ENCODE measurements around the gene NTHL1. TPM values are rescaled to one million over a fixed set of nuclear protein-coding genes. Genes with fewer than 3 reads are reported as not detected.

The NTHL1 gene
- total RNA-seq, 4 donors from 2014 or later, result 22.8 to 56.7 (median 28.1) TPM

- H3K27ac ChIP-seq, result peak within 1 kb of the TSS in 3 of 4 donors; percentile 59 to 100 (median 94)
- no peak for DNase-seq (ENCODE audit: low spot score in 2 of 2)
- 27 to 44% methylated on average over 7 to 8 of the region's 59 CpGs for WGBS, 2 donors
- TF ChIP-seq, protein P1, sequence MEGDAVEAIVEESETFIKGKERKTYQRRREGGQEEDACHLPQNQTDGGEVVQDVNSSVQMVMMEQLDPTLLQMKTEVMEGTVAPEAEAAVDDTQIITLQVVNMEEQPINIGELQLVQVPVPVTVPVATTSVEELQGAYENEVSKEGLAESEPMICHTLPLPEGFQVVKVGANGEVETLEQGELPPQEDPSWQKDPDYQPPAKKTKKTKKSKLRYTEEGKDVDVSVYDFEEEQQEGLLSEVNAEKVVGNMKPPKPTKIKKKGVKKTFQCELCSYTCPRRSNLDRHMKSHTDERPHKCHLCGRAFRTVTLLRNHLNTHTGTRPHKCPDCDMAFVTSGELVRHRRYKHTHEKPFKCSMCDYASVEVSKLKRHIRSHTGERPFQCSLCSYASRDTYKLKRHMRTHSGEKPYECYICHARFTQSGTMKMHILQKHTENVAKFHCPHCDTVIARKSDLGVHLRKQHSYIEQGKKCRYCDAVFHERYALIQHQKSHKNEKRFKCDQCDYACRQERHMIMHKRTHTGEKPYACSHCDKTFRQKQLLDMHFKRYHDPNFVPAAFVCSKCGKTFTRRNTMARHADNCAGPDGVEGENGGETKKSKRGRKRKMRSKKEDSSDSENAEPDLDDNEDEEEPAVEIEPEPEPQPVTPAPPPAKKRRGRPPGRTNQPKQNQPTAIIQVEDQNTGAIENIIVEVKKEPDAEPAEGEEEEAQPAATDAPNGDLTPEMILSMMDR (IDR thresholded peaks at IDR 0.05), result no peak
- TF ChIP-seq POLR2A (IDR thresholded peaks at IDR 0.05) (no peak), EP300 (IDR thresholded peaks at IDR 0.05) (no peak)
- H3K4me1 ChIP-seq, result peaks cover 0 to 74% (median 33%) of the 10 kb centered on the region in 4 donors
- no peaks in the 10 kb centered on the region for H3K9me3 ChIP-seq
- H3K4me3 ChIP-seq, result peak within 1 kb of the TSS; percentile 47 to 83 (median 58)
- H3K27me3 ChIP-seq, result peaks cover 0 to 10% of the 10 kb centered on the region in 2 donors
- peaks cover 0 to 6% (median 0%) of the 10 kb centered on the region in 3 donors for H3K36me3 ChIP-seq
These were observed 21.1 kb downstream of the NTHL1 start, which contains the start of gene NHERF2 for GRCh38 chr16:2026461-2027023. Gene NHERF2 (plus strand): TSS chr16:2026902. CDS start chr16:2027006, 104 bp downstream.

DNA sequence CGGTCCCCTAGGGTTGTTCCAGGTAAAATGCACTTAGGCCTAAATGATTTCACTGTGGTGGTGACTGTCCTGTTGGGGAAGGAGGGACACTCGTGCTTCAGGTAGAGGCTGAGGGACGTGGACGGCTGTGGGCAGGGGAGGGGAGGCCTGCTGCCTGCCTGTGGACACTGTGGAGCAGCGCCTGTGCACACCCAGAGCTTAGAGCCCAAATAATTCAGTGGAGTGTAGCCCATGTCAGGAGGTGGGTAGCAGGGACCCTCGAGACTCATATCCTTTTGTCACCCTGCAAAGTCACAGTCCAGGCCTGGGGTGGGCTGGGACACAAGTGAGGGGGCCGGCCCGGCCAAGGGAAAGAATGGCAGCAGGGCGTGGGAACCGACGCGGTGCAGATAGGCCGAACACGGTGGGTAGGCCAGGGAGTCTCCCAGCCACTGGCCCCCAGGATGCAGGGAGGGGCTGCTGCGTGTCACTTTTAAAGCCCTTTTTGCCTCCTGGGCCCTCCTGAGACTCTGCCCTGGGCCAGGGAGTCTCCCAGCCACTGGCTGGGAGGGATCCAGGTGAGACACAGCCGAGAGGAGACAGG, 21.7 kb downstream of the NTHL1 start:
- Histone ChIP-seq H3K9me3 (no peaks in the 10 kb centered on the region), H3K4me1 (peaks cover 0 to 69% (median 33%) of the 10 kb centered on the region in 4 donors), H3K27ac (peak overlapping the region in 2 of 4 donors; percentile 46 to 75), H3K36me3 (peaks cover 0 to 6% (median 0%) of the 10 kb centered on the region in 3 donors), H3K4me3 (peak overlapping the region in 2 of 4 donors; percentile 25 to 83), H3K27me3 (peaks cover 0 to 15% of the 10 kb centered on the region in 2 donors)
- DNase-seq (ENCODE audit: low spot score in 2 of 2), result no peak
- 83 to 85% methylated on average over 15 to 16 of the region's 16 CpGs for WGBS, 2 donors
- TF ChIP-seq POLR2A (IDR thresholded peaks at IDR 0.05), result no peak
- TF ChIP-seq, protein P1 (IDR thresholded peaks at IDR 0.05), result no peak
- TF ChIP-seq EP300 (IDR thresholded peaks at IDR 0.05), result no peak

GRCh38 chr16:2025251-2025650, 22.4 kb downstream of the NTHL1 start:
- Histone ChIP-seq H3K9me3 (no peaks in the 10 kb centered on the region), H3K27me3 (peaks cover 0 to 23% of the 10 kb centered on the region in 2 donors), H3K4me3 (no peak overlapping the region), H3K27ac (no peak overlapping the region), H3K4me1 (peaks cover 0 to 70% (median 35%) of the 10 kb centered on the region in 4 donors), H3K36me3 (peaks cover 0 to 6% (median 0%) of the 10 kb centered on the region in 3 donors)
- TF ChIP-seq POLR2A (IDR thresholded peaks at IDR 0.05) (no peak), EP300 (IDR thresholded peaks at IDR 0.05) (no peak)
- TF ChIP-seq, protein P1 (IDR thresholded peaks at IDR 0.05), result no peak
- 89 to 94% methylated on average over 14 of the region's 14 CpGs for WGBS, 2 donors
- DNase-seq (ENCODE audit: low spot score in 2 of 2), result no peak

GRCh38 chr16:2024032-2024420, 23.6 kb downstream of the NTHL1 start:
- DNase-seq (ENCODE audit: low spot score in 2 of 2), result no peak
- Histone ChIP-seq H3K27me3 (peaks cover 0 to 33% of the 10 kb centered on the region in 2 donors), H3K9me3 (no peaks in the 10 kb centered on the region), H3K36me3 (no peaks in the 10 kb centered on the region), H3K4me3 (no peak overlapping the region), H3K27ac (peak overlapping the region in 2 of 4 donors; percentile 31 to 80), H3K4me1 (peaks cover 0 to 69% (median 34%) of the 10 kb centered on the region in 4 donors)
- TF ChIP-seq, protein P1 (IDR thresholded peaks at IDR 0.05), result no peak
- no peak for TF ChIP-seq EP300 (IDR thresholded peaks at IDR 0.05)
- no peak for TF ChIP-seq POLR2A (IDR thresholded peaks at IDR 0.05)
- WGBS, 2 donors, result 90% methylated on average over 12 of the region's 12 CpGs
